SK-N-SH (cell line): ENCODE results near the gene PARD3.

Experiments
- FOSL2 ChIP-seq: IDR thresholded peaks from 2 replicates; pipeline ENCODE4 v1.4.0; 2012; ENCODE audit warnings: low read depth, mild to moderate bottlenecking, moderate library complexity, borderline replicate concordance
- FOXJ3 ChIP-seq: sonication (generic); formaldehyde crosslinking; IDR thresholded peaks from 2 replicates; pipeline ENCODE4 v1.5.1; 2020; ENCODE audit warnings: mild to moderate bottlenecking, missing genetic modification reagents
- GABPA ChIP-seq: IDR thresholded peaks from 2 replicates; pipeline ENCODE4 v1.4.0; 2012; ENCODE audit warnings: low read depth, mild to moderate bottlenecking
- NRF1 ChIP-seq: IDR thresholded peaks from 2 replicates; pipeline ENCODE4 v1.6.1; 2012; ENCODE audit warnings: low read depth, mild to moderate bottlenecking, low read length
- RFX5 ChIP-seq: IDR thresholded peaks from 2 replicates; pipeline ENCODE4 v1.6.1; 2012; ENCODE audit warnings: mild to moderate bottlenecking, improper control_type of control experiment, low read length
- ZBTB33 ChIP-seq: IDR thresholded peaks from 2 replicates; pipeline ENCODE4 v1.4.0; 2012; ENCODE audit warnings: low read depth, borderline replicate concordance
- TF ChIP-seq, protein P1 (sequence below): fragments of 200-600 bp; sonication (generic); IDR thresholded peaks from 2 replicates; pipeline ENCODE4 v1.6.1; 2017; ENCODE audit warnings: antibody characterized with exemption, mild to moderate bottlenecking, moderate library complexity
- TF ChIP-seq, protein P2 (sequence below): IDR thresholded peaks from 2 replicates; pipeline ENCODE4 v1.4.0; 2012; ENCODE audit warnings: low read depth

- no peak for TF ChIP-seq FOSL2
- no peak for TF ChIP-seq NRF1
- TF ChIP-seq, protein P1, sequence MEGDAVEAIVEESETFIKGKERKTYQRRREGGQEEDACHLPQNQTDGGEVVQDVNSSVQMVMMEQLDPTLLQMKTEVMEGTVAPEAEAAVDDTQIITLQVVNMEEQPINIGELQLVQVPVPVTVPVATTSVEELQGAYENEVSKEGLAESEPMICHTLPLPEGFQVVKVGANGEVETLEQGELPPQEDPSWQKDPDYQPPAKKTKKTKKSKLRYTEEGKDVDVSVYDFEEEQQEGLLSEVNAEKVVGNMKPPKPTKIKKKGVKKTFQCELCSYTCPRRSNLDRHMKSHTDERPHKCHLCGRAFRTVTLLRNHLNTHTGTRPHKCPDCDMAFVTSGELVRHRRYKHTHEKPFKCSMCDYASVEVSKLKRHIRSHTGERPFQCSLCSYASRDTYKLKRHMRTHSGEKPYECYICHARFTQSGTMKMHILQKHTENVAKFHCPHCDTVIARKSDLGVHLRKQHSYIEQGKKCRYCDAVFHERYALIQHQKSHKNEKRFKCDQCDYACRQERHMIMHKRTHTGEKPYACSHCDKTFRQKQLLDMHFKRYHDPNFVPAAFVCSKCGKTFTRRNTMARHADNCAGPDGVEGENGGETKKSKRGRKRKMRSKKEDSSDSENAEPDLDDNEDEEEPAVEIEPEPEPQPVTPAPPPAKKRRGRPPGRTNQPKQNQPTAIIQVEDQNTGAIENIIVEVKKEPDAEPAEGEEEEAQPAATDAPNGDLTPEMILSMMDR, result no peak
- TF ChIP-seq ZBTB33, result 0 out of 2 replicates have a peak, but pooled peaks have one; percentile 41
- TF ChIP-seq FOXJ3 (CRISPR knock-in tag), result no peak
- TF ChIP-seq, protein P2, sequence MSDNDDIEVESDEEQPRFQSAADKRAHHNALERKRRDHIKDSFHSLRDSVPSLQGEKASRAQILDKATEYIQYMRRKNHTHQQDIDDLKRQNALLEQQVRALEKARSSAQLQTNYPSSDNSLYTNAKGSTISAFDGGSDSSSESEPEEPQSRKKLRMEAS, result no peak
- no peak for TF ChIP-seq GABPA
- no peak for TF ChIP-seq RFX5
Measured at GRCh38 chr10:34808801-34809745, 6.0 kb downstream of the PARD3 start.
